ENCODE measurements around the gene MYO1D. TPM values are rescaled to one million over a fixed set of nuclear protein-coding genes. Genes with fewer than 3 reads are reported as not detected.
A peak's percentile ranks its signal among the peaks of the same experiment; 100 is the strongest.

Gene MYO1D
- total and polyA plus RNA-seq, 5 donors from 2014 or later: 1.5 to 8.2 (median 2.7) TPM

GRCh38 chr17:32475258-32475657, 401.7 kb downstream of the MYO1D start:
- DNase-seq: no peak
- Histone ChIP-seq H3K36me3 (ENCODE audit: control insufficient read depth, insufficient read depth, low read length) (peaks cover 94% of the 10 kb centered on the region), H3K9me3 (ENCODE audit: control insufficient read depth in 2 of 2, low read length in 2 of 2) (no peaks in the 10 kb centered on the region), H3K4me3 (ENCODE audit: low read depth, low read length) (no peak overlapping the region), H3K27ac (ENCODE audit: insufficient read depth, low read length, poor library complexity, severe bottlenecking) (no peak overlapping the region), H3K4me1 (ENCODE audit: control insufficient read depth, insufficient read depth, low read length, poor library complexity, severe bottlenecking) (no peaks in the 10 kb centered on the region), H3K27me3 (ENCODE audit: control insufficient read depth, insufficient read depth, low read length) (no peaks in the 10 kb centered on the region)
- ATAC-seq (ENCODE audit: low read depth in 2 of 2): no peak
- Mint-ChIP-seq H3K4me3 (no peak overlapping the region), H3K27ac (peak overlapping the region in 1 of 3 donors; percentile 69), H3K9me3 (no peaks in the 10 kb centered on the region), H3K27me3 (no peaks in the 10 kb centered on the region), H3K4me1 (peaks cover 0 to 17% (median 1%) of the 10 kb centered on the region in 4 donors), H3K36me3 (peaks cover 69% of the 10 kb centered on the region)

- H3K36me3 Mint-ChIP-seq: peaks cover 62% of the 10 kb centered on the region
Observed at GRCh38 chr17:32471652-32472051, 405.3 kb downstream of the MYO1D start.

GRCh38 chr17:32470405-32471167, 406.3 kb downstream of the MYO1D start:
- H3K9me3 Mint-ChIP-seq: no peaks in the 10 kb centered on the region
- H3K9me3 ChIP-seq (ENCODE audit: control insufficient read depth in 2 of 2, low read length in 2 of 2): no peaks in the 10 kb centered on the region
- H3K36me3 Mint-ChIP-seq: peaks cover 68% of the 10 kb centered on the region
- DNase-seq (no peak), ATAC-seq (ENCODE audit: low read depth in 2 of 2) (no peak)
- H3K27ac ChIP-seq (ENCODE audit: insufficient read depth, low read length, poor library complexity, severe bottlenecking): no peak overlapping the region
- peaks cover 88% of the 10 kb centered on the region for H3K36me3 ChIP-seq (ENCODE audit: control insufficient read depth, insufficient read depth, low read length)
- H3K4me1 ChIP-seq (ENCODE audit: control insufficient read depth, insufficient read depth, low read length, poor library complexity, severe bottlenecking): no peaks in the 10 kb centered on the region
- H3K4me1 Mint-ChIP-seq: peaks cover 5 to 20% (median 11%) of the 10 kb centered on the region in 4 donors
- no peak overlapping the region for H3K27ac Mint-ChIP-seq
- H3K4me3 Mint-ChIP-seq: no peak overlapping the region
- H3K27me3 Mint-ChIP-seq: no peaks in the 10 kb centered on the region
- no peak overlapping the region for H3K4me3 ChIP-seq (ENCODE audit: low read depth, low read length)
- no peaks in the 10 kb centered on the region for H3K27me3 ChIP-seq (ENCODE audit: control insufficient read depth, insufficient read depth, low read length)

More at GRCh38 chr17:32471652-32472051, 405.3 kb downstream of the MYO1D start:
- H3K27me3 Mint-ChIP-seq: no peaks in the 10 kb centered on the region
- ATAC-seq (ENCODE audit: low read depth in 2 of 2) (no peak), DNase-seq (no peak)
- no peaks in the 10 kb centered on the region for H3K4me1 ChIP-seq (ENCODE audit: control insufficient read depth, insufficient read depth, low read length, poor library complexity, severe bottlenecking)
- H3K27me3 ChIP-seq (ENCODE audit: control insufficient read depth, insufficient read depth, low read length): no peaks in the 10 kb centered on the region
- H3K4me3 Mint-ChIP-seq: no peak overlapping the region
- no peaks in the 10 kb centered on the region for H3K9me3 Mint-ChIP-seq
- no peaks in the 10 kb centered on the region for H3K9me3 ChIP-seq (ENCODE audit: control insufficient read depth in 2 of 2, low read length in 2 of 2)
- no peak overlapping the region for H3K27ac ChIP-seq (ENCODE audit: insufficient read depth, low read length, poor library complexity, severe bottlenecking)
- no peak overlapping the region for H3K27ac Mint-ChIP-seq
- no peak overlapping the region for H3K4me3 ChIP-seq (ENCODE audit: low read depth, low read length)
- peaks cover 0 to 20% (median 10%) of the 10 kb centered on the region in 4 donors for H3K4me1 Mint-ChIP-seq
- peaks cover 89% of the 10 kb centered on the region for H3K36me3 ChIP-seq (ENCODE audit: control insufficient read depth, insufficient read depth, low read length)

- H3K9me3 ChIP-seq (ENCODE audit: control insufficient read depth in 2 of 2, low read length in 2 of 2): no peaks in the 10 kb centered on the region
- H3K4me1 Mint-ChIP-seq: peaks cover 4 to 12% (median 8%) of the 10 kb centered on the region in 4 donors
- H3K4me3 Mint-ChIP-seq: no peak overlapping the region
- ATAC-seq (ENCODE audit: low read depth in 2 of 2) (no peak), DNase-seq (no peak)
- H3K27ac ChIP-seq (ENCODE audit: insufficient read depth, low read length, poor library complexity, severe bottlenecking): no peak overlapping the region
- no peak overlapping the region for H3K4me3 ChIP-seq (ENCODE audit: low read depth, low read length)
- no peaks in the 10 kb centered on the region for H3K9me3 Mint-ChIP-seq
- peak overlapping the region in 2 of 3 donors; percentile 2 to 30 for H3K27ac Mint-ChIP-seq
- H3K36me3 ChIP-seq (ENCODE audit: control insufficient read depth, insufficient read depth, low read length): peaks cover 88% of the 10 kb centered on the region
- H3K36me3 Mint-ChIP-seq: peaks cover 48% of the 10 kb centered on the region
- H3K27me3 Mint-ChIP-seq: no peaks in the 10 kb centered on the region
- H3K4me1 ChIP-seq (ENCODE audit: control insufficient read depth, insufficient read depth, low read length, poor library complexity, severe bottlenecking): no peaks in the 10 kb centered on the region
- H3K27me3 ChIP-seq (ENCODE audit: control insufficient read depth, insufficient read depth, low read length): no peaks in the 10 kb centered on the region
Observed at GRCh38 chr17:32467949-32468348, 409.0 kb downstream of the MYO1D start.

GRCh38 chr17:32464374-32464773, 412.6 kb downstream of the MYO1D start:
- H3K4me3 ChIP-seq (ENCODE audit: low read depth, low read length): no peak overlapping the region
- Mint-ChIP-seq H3K9me3 (no peaks in the 10 kb centered on the region), H3K4me1 (peaks cover 20 to 24% (median 22%) of the 10 kb centered on the region in 4 donors), H3K27ac (no peak overlapping the region), H3K36me3 (peaks cover 44% of the 10 kb centered on the region), H3K4me3 (no peak overlapping the region), H3K27me3 (no peaks in the 10 kb centered on the region)
- no peak for DNase-seq
- H3K27ac ChIP-seq (ENCODE audit: insufficient read depth, low read length, poor library complexity, severe bottlenecking): no peak overlapping the region
- H3K27me3 ChIP-seq (ENCODE audit: control insufficient read depth, insufficient read depth, low read length): no peaks in the 10 kb centered on the region
- ATAC-seq (ENCODE audit: low read depth in 2 of 2): no peak
- H3K36me3 ChIP-seq (ENCODE audit: control insufficient read depth, insufficient read depth, low read length): peaks cover 75% of the 10 kb centered on the region
- H3K4me1 ChIP-seq (ENCODE audit: control insufficient read depth, insufficient read depth, low read length, poor library complexity, severe bottlenecking): peaks cover 9% of the 10 kb centered on the region
- no peaks in the 10 kb centered on the region for H3K9me3 ChIP-seq (ENCODE audit: control insufficient read depth in 2 of 2, low read length in 2 of 2)

- H3K36me3 ChIP-seq (ENCODE audit: control insufficient read depth, insufficient read depth, low read length): peaks cover 72% of the 10 kb centered on the region
- H3K4me3 Mint-ChIP-seq: no peak overlapping the region
- no peak for ATAC-seq (ENCODE audit: low read depth in 2 of 2)
- H3K27ac ChIP-seq (ENCODE audit: insufficient read depth, low read length, poor library complexity, severe bottlenecking): no peak overlapping the region
- H3K27me3 Mint-ChIP-seq: no peaks in the 10 kb centered on the region
- H3K9me3 ChIP-seq (ENCODE audit: control insufficient read depth in 2 of 2, low read length in 2 of 2): no peaks in the 10 kb centered on the region
- no peak overlapping the region for H3K4me3 ChIP-seq (ENCODE audit: low read depth, low read length)
- no peak overlapping the region for H3K27ac Mint-ChIP-seq
- no peaks in the 10 kb centered on the region for H3K27me3 ChIP-seq (ENCODE audit: control insufficient read depth, insufficient read depth, low read length)
- H3K36me3 Mint-ChIP-seq: peaks cover 44% of the 10 kb centered on the region
- peaks cover 21 to 29% (median 24%) of the 10 kb centered on the region in 4 donors for H3K4me1 Mint-ChIP-seq
- peaks cover 9% of the 10 kb centered on the region for H3K4me1 ChIP-seq (ENCODE audit: control insufficient read depth, insufficient read depth, low read length, poor library complexity, severe bottlenecking)
- no peaks in the 10 kb centered on the region for H3K9me3 Mint-ChIP-seq
- DNase-seq: no peak
Observed at GRCh38 chr17:32463304-32463703, 413.6 kb downstream of the MYO1D start.

GRCh38 chr17:32461853-32462617, 414.9 kb downstream of the MYO1D start:
- peak overlapping the region in 1 of 4 donors; percentile 6 for H3K4me3 Mint-ChIP-seq
- H3K4me1 Mint-ChIP-seq: peaks cover 24 to 37% (median 27%) of the 10 kb centered on the region in 4 donors
- peak overlapping the region in 1 of 3 donors; percentile 14 for H3K27ac Mint-ChIP-seq
- peak; percentile 78 for ATAC-seq (ENCODE audit: low read depth in 2 of 2)
- Histone ChIP-seq H3K9me3 (ENCODE audit: control insufficient read depth in 2 of 2, low read length in 2 of 2) (no peaks in the 10 kb centered on the region), H3K4me1 (ENCODE audit: control insufficient read depth, insufficient read depth, low read length, poor library complexity, severe bottlenecking) (peaks cover 9% of the 10 kb centered on the region), H3K36me3 (ENCODE audit: control insufficient read depth, insufficient read depth, low read length) (peaks cover 73% of the 10 kb centered on the region), H3K4me3 (ENCODE audit: low read depth, low read length) (no peak overlapping the region), H3K27me3 (ENCODE audit: control insufficient read depth, insufficient read depth, low read length) (no peaks in the 10 kb centered on the region), H3K27ac (ENCODE audit: insufficient read depth, low read length, poor library complexity, severe bottlenecking) (no peak overlapping the region)
- no peaks in the 10 kb centered on the region for H3K9me3 Mint-ChIP-seq
- DNase-seq: peak; percentile 43 to 83 (median 68)
- peaks cover 44% of the 10 kb centered on the region for H3K36me3 Mint-ChIP-seq
- no peaks in the 10 kb centered on the region for H3K27me3 Mint-ChIP-seq
